A673 (cell line): ENCODE measurements around the gene PCBP3. TPM values are rescaled to one million over a fixed set of nuclear protein-coding genes. Genes with fewer than 3 reads are reported as not detected.

Source experiments
- BruUV-seq: library from RNA; stranded (reverse); fragments of 400-500 nt; replicated peaks from 2 replicates; lab custom pipeline; 2021; lab: Mats Ljungman, UMichigan
- CTCF ChIA-PET: fragments of 300-600 bp; sonication (Branson Sonifier 250); formaldehyde crosslinking; loops from one replicate; lab custom pipeline; 2022; ENCODE audit warnings: antibody characterized with exemption; lab: Charles Lee
- POLR2A ChIA-PET: fragments of 300-600 bp; sonication (Branson Sonifier 250); formaldehyde crosslinking; loops from one replicate; lab custom pipeline; 2022; ENCODE audit warnings: antibody characterized with exemption; ENCODE audit not compliant: low non-redundant PET; lab: Charles Lee
- DNase-seq: peaks from one replicate; pipeline ENCODE4 v3.0.0-alpha.2; 2015; ENCODE audit warnings: low spot score
- H3K27ac ChIP-seq: fragments of 200-600 bp; sonication (generic); 2 replicates; pipeline ENCODE4 v1.5.1; 2016; ENCODE audit warnings: mixed run types, low read depth, mild to moderate bottlenecking, mixed read lengths, antibody characterized with exemption, low read length; ENCODE audit not compliant: poor library complexity, severe bottlenecking
- H3K27me3 ChIP-seq: fragments of 200-600 bp; sonication (generic); replicated peaks from 2 replicates; pipeline ENCODE4 v1.6.1; 2017; ENCODE audit warnings: mixed run types, low read depth, mild to moderate bottlenecking, mixed read lengths, antibody characterized with exemption, low read length; ENCODE audit not compliant: insufficient read depth, poor library complexity
- H3K36me3 ChIP-seq: fragments of 200-600 bp; sonication (generic); 2 replicates; pipeline ENCODE4 v1.6.1; 2016; ENCODE audit warnings: mixed run types, mild to moderate bottlenecking, mixed read lengths, antibody characterized with exemption, low read length; ENCODE audit not compliant: insufficient read depth, poor library complexity, severe bottlenecking
- H3K4me1 ChIP-seq: fragments of 200-600 bp; sonication (generic); 2 replicates; pipeline ENCODE4 v1.6.1; 2017; ENCODE audit warnings: mixed run types, mild to moderate bottlenecking, mixed read lengths, antibody characterized with exemption, low read length; ENCODE audit not compliant: insufficient read depth, poor library complexity, severe bottlenecking
- H3K4me3 ChIP-seq: fragments of 200-600 bp; sonication (generic); 2 replicates; pipeline ENCODE4 v1.5.1; 2016; ENCODE audit warnings: low read depth, mixed run types, mild to moderate bottlenecking, mixed read lengths, low read length; ENCODE audit not compliant: poor library complexity, severe bottlenecking
- H3K9me3 ChIP-seq: fragments of 200-600 bp; sonication (generic); 2 replicates; pipeline ENCODE4 v1.6.1; 2016; ENCODE audit warnings: mixed run types, low read depth, mild to moderate bottlenecking, mixed read lengths, antibody characterized with exemption, low read length; ENCODE audit not compliant: poor library complexity, severe bottlenecking
- CTCF ChIP-seq: fragments of 300-800, 200-600 bp; sonication (generic); conservative IDR thresholded peaks from 2 replicates; pipeline ENCODE4 v1.5.1; 2017; ENCODE audit warnings: low read depth, mild to moderate bottlenecking, antibody characterized with exemption, low read length, moderate library complexity, mixed read lengths
- EZH2 ChIP-seq: fragments of 200-600 bp; sonication (generic); IDR thresholded peaks from 2 replicates; pipeline ENCODE4 v1.6.1; 2017; ENCODE audit warnings: borderline replicate concordance, low read depth, mild to moderate bottlenecking, mixed read lengths, antibody characterized with exemption, low read length; ENCODE audit not compliant: poor library complexity, severe bottlenecking
- intact Hi-C: fragments of 100-400 bp; cut with micrococcal nuclease; formaldehyde crosslinking; loops from one replicate; pipeline ENCODE4 v1.10.0; 2022; ENCODE audit not compliant: unreplicated experiment
- total RNA-seq: library from RNA; stranded (reverse); gene quantifications from 2 replicates; pipeline ENCODE4 v1.2.3, GENCODE V29; 2021

Gene PCBP3
- total RNA-seq, 1 experiment from 2014 or later: 25.6 TPM

- CTCF ChIA-PET: no interaction called here
- TF ChIP-seq EZH2 (no peak), CTCF (no peak)
- peaks cover 26% of the 10 kb centered on the region for H3K4me1 ChIP-seq
- intact Hi-C loops: no loop called here
- POLR2A ChIA-PET: no interaction called here
- H3K27ac ChIP-seq: peak overlapping the region; percentile 78
- H3K9me3 ChIP-seq: no peaks in the 10 kb centered on the region
- BruUV-seq: no TSS peak
- no peak overlapping the region for H3K4me3 ChIP-seq
- H3K27me3 ChIP-seq: no peaks in the 10 kb centered on the region
- peak; percentile 89 for DNase-seq
- no peaks in the 10 kb centered on the region for H3K36me3 ChIP-seq
Measured at GRCh38 chr21:45912611-45913417, 269.3 kb downstream of the PCBP3 start.

GRCh38 chr21:45913418-45913765 lies 269.9 kb downstream of the PCBP3 start:
- intact Hi-C loops: no loop called here
- Histone ChIP-seq H3K4me3 (no peak overlapping the region), H3K27ac (peak overlapping the region; percentile 78), H3K27me3 (no peaks in the 10 kb centered on the region), H3K9me3 (no peaks in the 10 kb centered on the region), H3K36me3 (no peaks in the 10 kb centered on the region), H3K4me1 (peaks cover 26% of the 10 kb centered on the region)
- no TSS peak for BruUV-seq
- no peak for DNase-seq
- TF ChIP-seq EZH2 (no peak), CTCF (no peak)
- ChIA-PET POLR2A (no interaction called here), CTCF (interaction anchor here (0.5 kb wide), 1 partner anchor 357 kb away, joined by 6 read pairs; no protein-coding TSS in a partner anchor)

GRCh38 chr21:45913886-45914285 lies 270.4 kb downstream of the PCBP3 start:
- no TSS peak for BruUV-seq
- no peaks in the 10 kb centered on the region for H3K36me3 ChIP-seq
- peaks cover 26% of the 10 kb centered on the region for H3K4me1 ChIP-seq
- TF ChIP-seq EZH2 (no peak), CTCF (no peak)
- ChIA-PET CTCF (interaction anchor here (0.5 kb wide), 1 partner anchor 358 kb away, joined by 6 read pairs; no protein-coding TSS in a partner anchor), POLR2A (no interaction called here)
- no peaks in the 10 kb centered on the region for H3K27me3 ChIP-seq
- no peak overlapping the region for H3K4me3 ChIP-seq
- peak overlapping the region; percentile 78 for H3K27ac ChIP-seq
- no peak for DNase-seq
- intact Hi-C loops: no loop called here
- no peaks in the 10 kb centered on the region for H3K9me3 ChIP-seq
